Activated naive CD4-positive, alpha-beta T cell treated with anti-CD3 and anti-CD28 coated beads, Interleukin-2, amount 50 U/mL, for 16 hours (primary cell): ENCODE data around the gene ADAMTS4.
A peak's percentile ranks its signal among the peaks of the same experiment; 100 is the strongest.

ENCODE experiments used
- DNase-seq: peaks from one replicate; pipeline ENCODE4 v3.0.0-alpha.2; 2020

The ADAMTS4 gene

GRCh38 chr1:161218301-161219077 is 19.6 kb upstream of the ADAMTS4 start:
- DNase-seq, result no peak

GRCh38 chr1:161217831-161218230 is 19.0 kb upstream of the ADAMTS4 start:
- DNase-seq, result no peak

GRCh38 chr1:161216945-161217712 is 18.3 kb upstream of the ADAMTS4 start:
- no peak for DNase-seq

- no peak for DNase-seq
Observed at GRCh38 chr1:161215076-161215475, 16.2 kb upstream of the ADAMTS4 start, which contains the start of gene FCER1G. TSS of gene FCER1G (plus strand) at chr1:161215295. CDS start at chr1:161215322, 27 bp downstream.

GRCh38 chr1:161214369-161214768 is 15.5 kb upstream of the ADAMTS4 start:
- DNase-seq, result no peak

GRCh38 chr1:161209790-161210409 is 11.0 kb upstream of the ADAMTS4 start:
- DNase-seq, result peak; percentile 77

- DNase-seq, result no peak
Observed at GRCh38 chr1:161207173-161207572, 8.3 kb upstream of the ADAMTS4 start.

GRCh38 chr1:161206411-161207140 is 7.7 kb upstream of the ADAMTS4 start:
- DNase-seq, result no peak

- peak; percentile 94 for DNase-seq
Observed at GRCh38 chr1:161201836-161202712, 3.2 kb upstream of the ADAMTS4 start, which contains the start of gene NDUFS2. TSS of gene NDUFS2 (plus strand) at chr1:161202367. CDS start at chr1:161202386, 19 bp downstream.

- no peak for DNase-seq
Observed at GRCh38 chr1:161200992-161201835, 2.4 kb upstream of the ADAMTS4 start.

GRCh38 chr1:161200421-161200991 is 1.7 kb upstream of the ADAMTS4 start:
- no peak for DNase-seq

GRCh38 chr1:161199506-161200139 is 769 bp upstream of the ADAMTS4 start:
- no peak for DNase-seq

- DNase-seq, result no peak
Observed at GRCh38 chr1:161198194-161198896, 509 bp downstream of the ADAMTS4 start.

GRCh38 chr1:161197560-161198193 is 1.2 kb downstream of the ADAMTS4 start:
- DNase-seq, result no peak

- no peak for DNase-seq
Observed at GRCh38 chr1:161196521-161197451, 2.1 kb downstream of the ADAMTS4 start.

GRCh38 chr1:161196111-161196510 is 2.7 kb downstream of the ADAMTS4 start:
- no peak for DNase-seq

GRCh38 chr1:161195171-161195570 is 3.7 kb downstream of the ADAMTS4 start:
- DNase-seq, result no peak
